Measurements from ENCODE around the gene MED14. TPM values are rescaled to one million over a fixed set of nuclear protein-coding genes. Genes with fewer than 3 reads are reported as not detected.

Gene MED14
- total and polyA plus RNA-seq, 10 of the 15 experiments (the other 5 are each of a cell fraction or from before 2014, with no cell fraction given), result 8.8 to 99.4 (median 29.4) TPM

DNA sequence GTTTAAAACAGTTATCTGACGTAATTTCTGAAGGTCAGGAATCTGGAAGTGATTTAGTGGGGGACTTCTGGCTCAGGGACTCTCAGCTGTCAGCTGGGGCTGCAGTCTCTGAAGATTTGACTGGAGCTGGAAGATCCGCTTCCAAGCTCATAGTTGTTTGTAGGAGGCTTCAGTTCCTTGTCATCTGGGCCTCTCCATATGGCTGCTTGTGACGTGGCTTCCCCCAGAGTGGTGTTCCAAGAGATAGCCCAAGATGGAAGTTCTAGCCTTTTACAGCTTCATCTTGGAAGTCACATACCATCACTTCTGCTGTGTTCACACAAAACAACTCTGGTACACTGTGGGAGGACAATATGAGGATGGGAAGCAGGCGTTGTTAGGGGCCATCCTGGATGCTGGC lies 110.0 kb downstream of the MED14 start:
- Histone ChIP-seq H3K27ac (ENCODE audit: control insufficient read depth, insufficient read depth) (no peak overlapping the region), H3K4me2 (ENCODE audit: control insufficient read depth, insufficient read depth) (no peak overlapping the region), H3K9ac (ENCODE audit: control insufficient read depth, insufficient read depth, low read length) (no peak overlapping the region), H3K79me2 (ENCODE audit: control insufficient read depth, insufficient read depth, low read length) (no peaks in the 10 kb centered on the region), H3K36me3 (ENCODE audit: control insufficient read depth in 2 of 2, insufficient read depth in 2 of 2, low read length in 1 of 2) (peaks cover 0 to 11% of the 10 kb centered on the region in 2 experiments; a peak in 3 of 4 replicates), H3K4me3 (no peak overlapping the region), H3K9me3 (replicated peaks; ENCODE audit: control insufficient read depth, insufficient read depth, low read length) (no peaks in the 10 kb centered on the region; the same call in 2 of the 3 replicates), H4K20me1 (ENCODE audit: control insufficient read depth, insufficient read depth) (no peaks in the 10 kb centered on the region), H3K4me1 (ENCODE audit: control insufficient read depth, insufficient read depth, low read length) (no peaks in the 10 kb centered on the region), H3K27me3 (replicated peaks in 1 of 2; ENCODE audit: control insufficient read depth in 2 of 2, insufficient read depth in 2 of 2, low read length in 1 of 2) (no peaks in the 10 kb centered on the region), H2AFZ (ENCODE audit: control insufficient read depth, low read depth, low read length) (no peak overlapping the region)
- SMC1A ChIA-PET (ENCODE audit: uncharacterized antibody, unreplicated experiment), result no interaction called here
- POLR2A ChIA-PET, result no interaction called here
- 97% methylated on average over 4 of the region's 4 CpGs for WGBS (ENCODE audit: insufficient coverage, insufficient replicate concordance, low lambda C conversion rate, missing lambda C conversion rate)
- TF ChIP-seq, protein P1, sequence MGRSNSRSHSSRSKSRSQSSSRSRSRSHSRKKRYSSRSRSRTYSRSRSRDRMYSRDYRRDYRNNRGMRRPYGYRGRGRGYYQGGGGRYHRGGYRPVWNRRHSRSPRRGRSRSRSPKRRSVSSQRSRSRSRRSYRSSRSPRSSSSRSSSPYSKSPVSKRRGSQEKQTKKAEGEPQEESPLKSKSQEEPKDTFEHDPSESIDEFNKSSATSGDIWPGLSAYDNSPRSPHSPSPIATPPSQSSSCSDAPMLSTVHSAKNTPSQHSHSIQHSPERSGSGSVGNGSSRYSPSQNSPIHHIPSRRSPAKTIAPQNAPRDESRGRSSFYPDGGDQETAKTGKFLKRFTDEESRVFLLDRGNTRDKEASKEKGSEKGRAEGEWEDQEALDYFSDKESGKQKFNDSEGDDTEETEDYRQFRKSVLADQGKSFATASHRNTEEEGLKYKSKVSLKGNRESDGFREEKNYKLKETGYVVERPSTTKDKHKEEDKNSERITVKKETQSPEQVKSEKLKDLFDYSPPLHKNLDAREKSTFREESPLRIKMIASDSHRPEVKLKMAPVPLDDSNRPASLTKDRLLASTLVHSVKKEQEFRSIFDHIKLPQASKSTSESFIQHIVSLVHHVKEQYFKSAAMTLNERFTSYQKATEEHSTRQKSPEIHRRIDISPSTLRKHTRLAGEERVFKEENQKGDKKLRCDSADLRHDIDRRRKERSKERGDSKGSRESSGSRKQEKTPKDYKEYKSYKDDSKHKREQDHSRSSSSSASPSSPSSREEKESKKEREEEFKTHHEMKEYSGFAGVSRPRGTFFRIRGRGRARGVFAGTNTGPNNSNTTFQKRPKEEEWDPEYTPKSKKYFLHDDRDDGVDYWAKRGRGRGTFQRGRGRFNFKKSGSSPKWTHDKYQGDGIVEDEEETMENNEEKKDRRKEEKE (IDR thresholded peaks at IDR 0.05), result no peak
- TF ChIP-seq, protein P2, sequence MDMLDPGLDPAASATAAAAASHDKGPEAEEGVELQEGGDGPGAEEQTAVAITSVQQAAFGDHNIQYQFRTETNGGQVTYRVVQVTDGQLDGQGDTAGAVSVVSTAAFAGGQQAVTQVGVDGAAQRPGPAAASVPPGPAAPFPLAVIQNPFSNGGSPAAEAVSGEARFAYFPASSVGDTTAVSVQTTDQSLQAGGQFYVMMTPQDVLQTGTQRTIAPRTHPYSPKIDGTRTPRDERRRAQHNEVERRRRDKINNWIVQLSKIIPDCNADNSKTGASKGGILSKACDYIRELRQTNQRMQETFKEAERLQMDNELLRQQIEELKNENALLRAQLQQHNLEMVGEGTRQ (IDR thresholded peaks at IDR 0.05; ENCODE audit: borderline replicate concordance, low read depth, low read length), result no peak
- no peak for TF ChIP-seq POLR2AphosphoS5 (IDR thresholded peaks at IDR 0.05; ENCODE audit: low read length)
- TF ChIP-seq TCF3 (IDR thresholded peaks at IDR 0.05; ENCODE audit: borderline replicate concordance, insufficient read depth, low read depth, low read length), result no peak
- TF ChIP-seq ZNF24 (IDR thresholded peaks at IDR 0.05), result no peak
- no peak for ATAC-seq
- intact Hi-C loops (cut with micrococcal nuclease; ENCODE audit: unreplicated experiment) (no loop called here), in situ Hi-C loops (cut with MboI) (no loop called here)
- RAD21 ChIA-PET (ENCODE audit: unreplicated experiment), result no interaction called here
- BruUV-seq (replicated peaks), result no TSS peak
- CTCF ChIA-PET, result interaction anchor here (0.7 kb wide), 1 partner anchor 169 kb away, joined by 3 read pairs; no protein-coding TSS in a partner anchor
- no peak for FAIRE-seq
- no peak for DNase-seq (ENCODE audit: low read depth, low spot score)

Measured in GM12878 (cell line).